ENCODE data around the gene FAM149B1. TPM values are rescaled to one million over a fixed set of nuclear protein-coding genes. Genes with fewer than 3 reads are reported as not detected.
A peak's percentile ranks its signal among the peaks of the same experiment; 100 is the strongest.

Gene FAM149B1
- total and polyA plus RNA-seq, 2 of the 13 experiments (the other 11 are each of a cell fraction or from before 2014, with no cell fraction given), result 9.3 to 16.8 TPM

DNA sequence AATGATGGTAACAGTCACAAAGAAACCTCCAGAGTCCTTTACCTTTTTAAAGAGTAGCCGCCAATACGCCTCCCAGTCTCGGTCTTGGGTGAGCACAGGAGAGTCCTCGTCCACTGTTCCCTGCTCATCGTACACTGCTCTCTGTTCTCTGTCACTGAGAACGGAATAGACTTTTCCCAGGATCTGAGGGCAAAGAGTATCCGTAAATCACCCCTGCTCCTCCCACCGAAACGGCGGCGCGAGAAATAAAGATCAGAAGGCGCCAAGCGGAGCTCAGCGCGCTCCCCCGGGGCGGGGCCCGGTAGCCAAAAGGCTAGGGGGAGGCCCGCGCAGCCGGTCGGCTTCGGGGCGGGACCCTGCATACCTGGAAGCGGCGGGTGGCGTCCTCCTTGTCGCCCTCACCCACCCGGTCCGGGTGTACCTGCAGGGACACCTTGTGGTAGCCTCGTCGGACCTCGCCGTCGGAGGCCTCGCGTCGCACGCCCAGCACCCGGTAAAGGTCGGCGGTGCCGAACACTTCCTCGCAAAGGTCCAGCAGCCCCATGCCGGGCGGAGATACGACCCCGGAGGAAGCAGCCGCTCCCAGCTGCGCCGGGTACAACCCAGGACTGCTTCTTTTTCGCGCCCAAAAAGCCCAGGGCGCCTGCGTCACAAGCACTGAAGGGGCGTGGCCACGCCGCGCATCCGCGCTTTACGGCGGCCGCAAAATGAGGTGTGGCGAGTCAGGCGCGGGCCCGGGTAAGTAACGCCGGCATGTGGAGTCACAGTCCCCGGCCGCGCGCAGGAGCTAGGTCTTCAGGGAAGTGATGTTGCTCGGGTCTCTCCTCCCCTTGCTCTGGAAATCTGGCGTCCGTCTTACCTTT is 79.0 kb downstream of the FAM149B1 start, which contains the start of gene DNAJC9 (continued):
- TF ChIP-seq, protein P1, sequence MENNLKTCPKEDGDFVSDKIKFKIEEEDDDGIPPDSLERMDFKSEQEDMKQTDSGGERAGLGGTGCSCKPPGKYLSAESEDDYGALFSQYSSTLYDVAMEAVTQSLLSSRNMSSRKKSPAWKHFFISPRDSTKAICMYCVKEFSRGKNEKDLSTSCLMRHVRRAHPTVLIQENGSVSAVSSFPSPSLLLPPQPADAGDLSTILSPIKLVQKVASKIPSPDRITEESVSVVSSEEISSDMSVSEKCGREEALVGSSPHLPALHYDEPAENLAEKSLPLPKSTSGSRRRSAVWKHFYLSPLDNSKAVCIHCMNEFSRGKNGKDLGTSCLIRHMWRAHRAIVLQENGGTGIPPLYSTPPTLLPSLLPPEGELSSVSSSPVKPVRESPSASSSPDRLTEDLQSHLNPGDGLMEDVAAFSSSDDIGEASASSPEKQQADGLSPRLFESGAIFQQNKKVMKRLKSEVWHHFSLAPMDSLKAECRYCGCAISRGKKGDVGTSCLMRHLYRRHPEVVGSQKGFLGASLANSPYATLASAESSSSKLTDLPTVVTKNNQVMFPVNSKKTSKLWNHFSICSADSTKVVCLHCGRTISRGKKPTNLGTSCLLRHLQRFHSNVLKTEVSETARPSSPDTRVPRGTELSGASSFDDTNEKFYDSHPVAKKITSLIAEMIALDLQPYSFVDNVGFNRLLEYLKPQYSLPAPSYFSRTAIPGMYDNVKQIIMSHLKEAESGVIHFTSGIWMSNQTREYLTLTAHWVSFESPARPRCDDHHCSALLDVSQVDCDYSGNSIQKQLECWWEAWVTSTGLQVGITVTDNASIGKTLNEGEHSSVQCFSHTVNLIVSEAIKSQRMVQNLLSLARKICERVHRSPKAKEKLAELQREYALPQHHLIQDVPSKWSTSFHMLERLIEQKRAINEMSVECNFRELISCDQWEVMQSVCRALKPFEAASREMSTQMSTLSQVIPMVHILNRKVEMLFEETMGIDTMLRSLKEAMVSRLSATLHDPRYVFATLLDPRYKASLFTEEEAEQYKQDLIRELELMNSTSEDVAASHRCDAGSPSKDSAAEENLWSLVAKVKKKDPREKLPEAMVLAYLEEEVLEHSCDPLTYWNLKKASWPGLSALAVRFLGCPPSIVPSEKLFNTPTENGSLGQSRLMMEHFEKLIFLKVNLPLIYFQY (CRISPR knock-in tag; IDR thresholded peaks at IDR 0.05; ENCODE audit: borderline replicate concordance), result no peak; the same call in 1 of the 2 replicates
- TF ChIP-seq ZNF329 (CRISPR knock-in tag; IDR thresholded peaks at IDR 0.05; ENCODE audit: low read depth), result no peak
- TF ChIP-seq IRX3 (CRISPR knock-in tag; IDR thresholded peaks at IDR 0.05; ENCODE audit: borderline replicate concordance, low read depth), result peak; percentile 54; the same call in 1 of the 2 replicates
- peak; percentile 85 for TF ChIP-seq ZNF451 (CRISPR knock-in tag; IDR thresholded peaks at IDR 0.05)
- peak; percentile 96; the same call in 1 of the 2 replicates for TF ChIP-seq EEA1 (CRISPR knock-in tag; IDR thresholded peaks at IDR 0.05; ENCODE audit: borderline replicate concordance)
- TF ChIP-seq, protein P2, sequence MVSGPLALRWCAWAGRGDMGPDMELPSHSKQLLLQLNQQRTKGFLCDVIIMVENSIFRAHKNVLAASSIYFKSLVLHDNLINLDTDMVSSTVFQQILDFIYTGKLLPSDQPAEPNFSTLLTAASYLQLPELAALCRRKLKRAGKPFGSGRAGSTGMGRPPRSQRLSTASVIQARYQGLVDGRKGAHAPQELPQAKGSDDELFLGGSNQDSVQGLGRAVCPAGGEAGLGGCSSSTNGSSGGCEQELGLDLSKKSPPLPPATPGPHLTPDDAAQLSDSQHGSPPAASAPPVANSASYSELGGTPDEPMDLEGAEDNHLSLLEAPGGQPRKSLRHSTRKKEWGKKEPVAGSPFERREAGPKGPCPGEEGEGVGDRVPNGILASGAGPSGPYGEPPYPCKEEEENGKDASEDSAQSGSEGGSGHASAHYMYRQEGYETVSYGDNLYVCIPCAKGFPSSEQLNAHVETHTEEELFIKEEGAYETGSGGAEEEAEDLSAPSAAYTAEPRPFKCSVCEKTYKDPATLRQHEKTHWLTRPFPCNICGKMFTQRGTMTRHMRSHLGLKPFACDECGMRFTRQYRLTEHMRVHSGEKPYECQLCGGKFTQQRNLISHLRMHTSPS (CRISPR knock-in tag; IDR thresholded peaks at IDR 0.05; ENCODE audit: low read depth), result no peak
- peak; percentile 95 for TF ChIP-seq GATAD1 (CRISPR knock-in tag; IDR thresholded peaks at IDR 0.05)
- TF ChIP-seq, protein P3, sequence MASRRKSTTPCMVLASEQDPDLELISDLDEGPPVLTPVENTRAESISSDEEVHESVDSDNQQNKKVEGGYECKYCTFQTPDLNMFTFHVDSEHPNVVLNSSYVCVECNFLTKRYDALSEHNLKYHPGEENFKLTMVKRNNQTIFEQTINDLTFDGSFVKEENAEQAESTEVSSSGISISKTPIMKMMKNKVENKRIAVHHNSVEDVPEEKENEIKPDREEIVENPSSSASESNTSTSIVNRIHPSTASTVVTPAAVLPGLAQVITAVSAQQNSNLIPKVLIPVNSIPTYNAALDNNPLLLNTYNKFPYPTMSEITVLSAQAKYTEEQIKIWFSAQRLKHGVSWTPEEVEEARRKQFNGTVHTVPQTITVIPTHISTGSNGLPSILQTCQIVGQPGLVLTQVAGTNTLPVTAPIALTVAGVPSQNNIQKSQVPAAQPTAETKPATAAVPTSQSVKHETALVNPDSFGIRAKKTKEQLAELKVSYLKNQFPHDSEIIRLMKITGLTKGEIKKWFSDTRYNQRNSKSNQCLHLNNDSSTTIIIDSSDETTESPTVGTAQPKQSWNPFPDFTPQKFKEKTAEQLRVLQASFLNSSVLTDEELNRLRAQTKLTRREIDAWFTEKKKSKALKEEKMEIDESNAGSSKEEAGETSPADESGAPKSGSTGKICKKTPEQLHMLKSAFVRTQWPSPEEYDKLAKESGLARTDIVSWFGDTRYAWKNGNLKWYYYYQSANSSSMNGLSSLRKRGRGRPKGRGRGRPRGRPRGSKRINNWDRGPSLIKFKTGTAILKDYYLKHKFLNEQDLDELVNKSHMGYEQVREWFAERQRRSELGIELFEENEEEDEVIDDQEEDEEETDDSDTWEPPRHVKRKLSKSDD (CRISPR knock-in tag; IDR thresholded peaks at IDR 0.05; ENCODE audit: low read depth), result peak; percentile 74; the same call in 1 of the 2 replicates
- no peak for TF ChIP-seq RFXANK (CRISPR knock-in tag; IDR thresholded peaks at IDR 0.05)
- TF ChIP-seq ZBTB7A (CRISPR knock-in tag; IDR thresholded peaks at IDR 0.05), result peak; percentile 77
- TF ChIP-seq HNRNPLL (IDR thresholded peaks at IDR 0.05; ENCODE audit: low read depth, low read length, poor library complexity, severe bottlenecking), result peak; percentile 84
- no peak for TF ChIP-seq RAD51 (IDR thresholded peaks at IDR 0.05; ENCODE audit: borderline replicate concordance)
- TF ChIP-seq PRMT3 (CRISPR knock-in tag; IDR thresholded peaks at IDR 0.05; ENCODE audit: borderline replicate concordance, low read depth), result peak; percentile 95; the same call in 1 of the 2 replicates
- TF ChIP-seq SRSF1 (optimal IDR thresholded peaks at IDR 0.05; ENCODE audit: low read depth, low read length), result no peak
- TF ChIP-seq, protein P4, sequence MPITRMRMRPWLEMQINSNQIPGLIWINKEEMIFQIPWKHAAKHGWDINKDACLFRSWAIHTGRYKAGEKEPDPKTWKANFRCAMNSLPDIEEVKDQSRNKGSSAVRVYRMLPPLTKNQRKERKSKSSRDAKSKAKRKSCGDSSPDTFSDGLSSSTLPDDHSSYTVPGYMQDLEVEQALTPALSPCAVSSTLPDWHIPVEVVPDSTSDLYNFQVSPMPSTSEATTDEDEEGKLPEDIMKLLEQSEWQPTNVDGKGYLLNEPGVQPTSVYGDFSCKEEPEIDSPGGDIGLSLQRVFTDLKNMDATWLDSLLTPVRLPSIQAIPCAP (CRISPR knock-in tag; IDR thresholded peaks at IDR 0.05; ENCODE audit: low read depth), result 0 out of 2 replicates have a peak, but pooled peaks have one; percentile 31
- TF ChIP-seq MIXL1 (CRISPR knock-in tag; IDR thresholded peaks at IDR 0.05), result peak; percentile 56; the same call in 1 of the 2 replicates
- TF ChIP-seq TP53 (CRISPR knock-in tag; conservative IDR thresholded peaks at IDR 0.05), result no peak
- TF ChIP-seq NFKBIZ (CRISPR knock-in tag; IDR thresholded peaks at IDR 0.05), result peak; percentile 55; the same call in 1 of the 2 replicates

Data from HepG2 (cell line).